Neural cell (in vitro differentiated cells): Measurements from ENCODE around the gene NR2F6.

Source experiments
- EP300 ChIP-seq: fragments of 450-650 bp; conservative IDR thresholded peaks from 2 replicates; pipeline ENCODE4 v1.6.1; 2014; ENCODE audit warnings: antibody characterized with exemption, mild to moderate bottlenecking, moderate library complexity; ENCODE audit not compliant: poor library complexity, severe bottlenecking
- EZH2 ChIP-seq: fragments of 200-600, 300-800 bp; shearing (Covaris generic), sonication (generic); IDR thresholded peaks from 2 replicates; pipeline ENCODE4 v1.6.1; 2014; ENCODE audit warnings: antibody characterized with exemption, low read length, borderline replicate concordance, mild to moderate bottlenecking; ENCODE audit not compliant: insufficient read depth, poor library complexity, severe bottlenecking
- MXI1 ChIP-seq: fragments of 450-650 bp; conservative IDR thresholded peaks from 2 replicates; pipeline ENCODE4 v1.6.1; 2014; ENCODE audit warnings: antibody characterized with exemption, mild to moderate bottlenecking; ENCODE audit not compliant: poor library complexity, severe bottlenecking
- POLR2AphosphoS5 ChIP-seq: IDR thresholded peaks from 2 replicates; pipeline ENCODE4 v1.6.1; 2012
- RAD21 ChIP-seq: fragments of 450-650 bp; conservative IDR thresholded peaks from 2 replicates; pipeline ENCODE4 v1.6.1; 2014; ENCODE audit warnings: antibody characterized with exemption, mild to moderate bottlenecking, moderate library complexity
- REST ChIP-seq: IDR thresholded peaks from 2 replicates; pipeline ENCODE4 v1.6.1; 2012; ENCODE audit warnings: borderline replicate concordance
- TF ChIP-seq, protein P1 (sequence below): fragments of 450-650 bp; IDR thresholded peaks from 2 replicates; pipeline ENCODE4 v1.5.1; 2014; ENCODE audit warnings: antibody characterized with exemption, mild to moderate bottlenecking, moderate library complexity; ENCODE audit not compliant: poor library complexity, severe bottlenecking

DNA sequence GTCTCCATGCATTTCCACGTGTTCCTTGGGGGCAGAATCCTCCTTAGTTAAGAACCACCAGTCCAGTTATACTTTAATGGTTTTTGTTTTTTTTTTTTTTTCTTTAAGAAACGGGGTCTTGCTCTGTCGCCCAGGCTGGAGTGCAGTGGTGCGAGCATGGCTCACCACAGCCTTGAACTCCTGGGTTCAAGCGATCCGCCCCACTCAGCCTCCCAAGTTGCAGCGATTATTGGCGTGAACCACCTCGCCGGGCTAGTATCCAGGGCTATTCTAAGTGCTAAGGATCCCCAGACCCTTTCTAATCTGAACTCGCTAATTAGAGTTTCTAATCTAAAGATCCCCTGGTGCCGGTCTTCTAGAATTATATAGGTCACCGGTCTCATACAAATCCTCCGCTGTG is 47.9 kb upstream of the NR2F6 start:
- TF ChIP-seq, protein P1, sequence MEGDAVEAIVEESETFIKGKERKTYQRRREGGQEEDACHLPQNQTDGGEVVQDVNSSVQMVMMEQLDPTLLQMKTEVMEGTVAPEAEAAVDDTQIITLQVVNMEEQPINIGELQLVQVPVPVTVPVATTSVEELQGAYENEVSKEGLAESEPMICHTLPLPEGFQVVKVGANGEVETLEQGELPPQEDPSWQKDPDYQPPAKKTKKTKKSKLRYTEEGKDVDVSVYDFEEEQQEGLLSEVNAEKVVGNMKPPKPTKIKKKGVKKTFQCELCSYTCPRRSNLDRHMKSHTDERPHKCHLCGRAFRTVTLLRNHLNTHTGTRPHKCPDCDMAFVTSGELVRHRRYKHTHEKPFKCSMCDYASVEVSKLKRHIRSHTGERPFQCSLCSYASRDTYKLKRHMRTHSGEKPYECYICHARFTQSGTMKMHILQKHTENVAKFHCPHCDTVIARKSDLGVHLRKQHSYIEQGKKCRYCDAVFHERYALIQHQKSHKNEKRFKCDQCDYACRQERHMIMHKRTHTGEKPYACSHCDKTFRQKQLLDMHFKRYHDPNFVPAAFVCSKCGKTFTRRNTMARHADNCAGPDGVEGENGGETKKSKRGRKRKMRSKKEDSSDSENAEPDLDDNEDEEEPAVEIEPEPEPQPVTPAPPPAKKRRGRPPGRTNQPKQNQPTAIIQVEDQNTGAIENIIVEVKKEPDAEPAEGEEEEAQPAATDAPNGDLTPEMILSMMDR, result no peak
- TF ChIP-seq MXI1 (no peak), RAD21 (no peak), EZH2 (no peak), EP300 (no peak), POLR2AphosphoS5 (no peak), REST (no peak)
